SK-N-MC (cell line): Measurements from ENCODE around the gene WDTC1.

ENCODE experiments used
- DNase-seq: peaks from one replicate; pipeline ENCODE4 v3.0.0-alpha.2; 2011; ENCODE audit warnings: low read depth, low spot score
- H3K27ac ChIP-seq: fragments of 200-600 bp; sonication (generic); 2 replicates; pipeline ENCODE4 v1.5.1; 2016; ENCODE audit warnings: mixed run types
- H3K36me3 ChIP-seq: fragments of 200-600 bp; sonication (generic); 2 replicates; pipeline ENCODE4 v1.6.1; 2017; ENCODE audit warnings: antibody characterized with exemption, low read length, mixed read lengths; ENCODE audit not compliant: insufficient read depth
- H3K4me3 ChIP-seq: fragments of 200-600 bp; sonication (generic); 2 replicates; pipeline ENCODE4 v1.5.1; 2016
- H3K9ac ChIP-seq: fragments of 200-600 bp; sonication (generic); 2 replicates; pipeline ENCODE4 v1.8.0; 2017; ENCODE audit warnings: mixed run types, mixed read lengths; ENCODE audit not compliant: insufficient read length
- H3K9me3 ChIP-seq: fragments of 200-600 bp; sonication (generic); 2 replicates; pipeline ENCODE4 v1.6.1; 2017; ENCODE audit warnings: low read depth, mild to moderate bottlenecking, antibody characterized with exemption, low read length, moderate library complexity, mixed read lengths
- EZH2 ChIP-seq: fragments of 200-600 bp; sonication (generic); IDR thresholded peaks from one replicate; pipeline ENCODE4 v1.6.1; 2017; ENCODE audit warnings: antibody characterized with exemption
- FOXP2 ChIP-seq: optimal IDR thresholded peaks from 2 replicates; pipeline ENCODE3; 2011; ENCODE audit warnings: mild to moderate bottlenecking, moderate library complexity; ENCODE audit not compliant: insufficient read depth; ENCODE audit errors: extremely low read length, control extremely low read depth
- POLR2AphosphoS5 ChIP-seq: IDR thresholded peaks from 2 replicates; pipeline ENCODE4 v1.6.1; 2012; ENCODE audit warnings: mild to moderate bottlenecking, low read depth, low read length, borderline replicate concordance

WDTC1 gene

DNA sequence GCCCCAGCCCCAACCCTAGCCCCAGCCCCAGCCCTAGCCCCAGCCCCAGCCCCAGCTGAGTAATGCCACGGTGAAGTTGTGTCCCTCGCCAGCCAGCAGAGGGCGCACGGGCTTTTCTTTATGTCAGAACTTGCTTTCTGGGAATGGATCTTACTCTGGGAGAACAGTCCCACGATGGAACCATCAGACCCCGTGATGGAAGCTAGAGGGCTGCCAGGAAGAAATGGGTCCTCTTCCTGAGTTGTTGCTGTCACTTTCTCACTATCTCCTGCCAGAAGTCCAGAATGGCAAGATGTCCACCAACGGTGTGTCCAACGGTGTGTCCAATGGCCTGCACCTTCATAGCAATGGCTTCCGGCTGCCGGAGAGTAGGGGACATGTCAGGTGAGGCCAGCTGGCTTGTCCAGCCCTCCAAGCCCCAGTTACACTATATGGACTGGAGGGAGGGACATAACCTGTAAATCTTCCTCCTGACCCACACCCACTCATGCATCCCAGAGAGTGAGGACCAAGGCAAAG, 62.4 kb downstream of the WDTC1 start:
- Histone ChIP-seq H3K4me3 (no peak overlapping the region), H3K9me3 (no peaks in the 10 kb centered on the region), H3K9ac (no peak overlapping the region), H3K27ac (no peak overlapping the region), H3K36me3 (no peaks in the 10 kb centered on the region; the same call in 1 of the 2 replicates)
- TF ChIP-seq FOXP2 (no peak), POLR2AphosphoS5 (no peak), EZH2 (no peak)
- DNase-seq, result peak; percentile 5

DNA sequence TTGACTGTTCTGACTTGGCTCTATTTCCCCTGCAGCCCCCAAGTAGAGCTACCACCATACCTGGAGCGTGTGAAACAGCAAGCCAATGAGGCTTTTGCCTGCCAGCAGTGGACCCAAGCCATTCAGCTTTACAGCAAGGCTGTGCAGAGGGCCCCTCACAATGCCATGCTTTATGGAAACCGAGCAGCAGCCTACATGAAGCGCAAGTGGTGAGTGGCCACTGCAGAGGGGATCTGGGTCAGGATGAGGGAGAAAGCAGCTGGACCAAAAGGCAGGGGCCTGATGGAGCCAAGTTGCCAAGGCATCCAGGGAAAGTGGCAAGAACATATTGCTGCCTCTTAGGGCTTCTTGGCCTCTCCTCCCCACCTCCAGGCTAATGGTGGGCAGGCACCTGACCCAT, 63.5 kb downstream of the WDTC1 start:
- no peak for TF ChIP-seq EZH2
- no peak for TF ChIP-seq POLR2AphosphoS5
- no peak for TF ChIP-seq FOXP2
- no peaks in the 10 kb centered on the region for H3K9me3 ChIP-seq
- no peak overlapping the region for H3K9ac ChIP-seq
- no peaks in the 10 kb centered on the region; the same call in 1 of the 2 replicates for H3K36me3 ChIP-seq
- no peak for DNase-seq
- no peak overlapping the region for H3K27ac ChIP-seq
- H3K4me3 ChIP-seq, result no peak overlapping the region

DNA sequence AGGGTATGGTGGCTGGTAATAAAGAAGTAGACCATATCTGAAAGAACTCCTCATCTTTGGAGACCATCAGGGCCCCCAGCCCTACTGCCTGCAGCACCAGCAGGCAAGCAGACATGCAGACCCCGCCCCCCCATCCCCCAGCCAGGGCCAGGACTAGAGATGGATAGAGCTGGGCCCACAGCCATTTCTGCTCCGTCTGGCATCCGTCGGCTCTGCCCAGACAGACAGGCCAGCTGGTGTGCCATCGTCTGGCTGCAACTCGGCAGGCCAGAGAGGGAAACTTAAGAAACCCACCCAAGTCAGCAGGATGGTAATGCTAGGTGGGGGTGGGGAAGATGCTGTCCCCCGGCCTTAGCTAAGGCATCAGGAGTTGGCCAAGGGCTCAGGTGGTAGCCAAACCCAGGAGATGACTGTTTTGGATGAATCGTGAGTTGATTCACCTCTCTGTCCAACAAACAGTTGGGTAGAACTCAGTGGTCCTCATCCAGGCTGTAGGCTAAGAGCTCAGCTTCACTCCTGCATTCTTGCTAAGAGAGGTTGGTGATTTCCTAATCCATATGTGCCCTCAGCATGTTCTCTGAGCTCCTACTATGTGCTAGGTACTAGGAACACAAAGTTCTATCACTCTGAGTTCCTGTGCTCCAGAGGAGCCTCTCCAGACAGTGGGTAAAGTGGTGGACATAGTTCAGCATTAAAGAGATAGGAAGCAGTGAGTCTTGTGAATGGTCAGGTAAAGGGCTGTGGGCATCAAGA, 64.4 kb downstream of the WDTC1 start:
- Histone ChIP-seq H3K27ac (peak overlapping the region; percentile 70), H3K9ac (no peak overlapping the region), H3K4me3 (no peak overlapping the region), H3K36me3 (no peaks in the 10 kb centered on the region; the same call in 1 of the 2 replicates), H3K9me3 (no peaks in the 10 kb centered on the region)
- DNase-seq, result no peak
- TF ChIP-seq FOXP2, result no peak
- TF ChIP-seq EZH2, result no peak

DNA sequence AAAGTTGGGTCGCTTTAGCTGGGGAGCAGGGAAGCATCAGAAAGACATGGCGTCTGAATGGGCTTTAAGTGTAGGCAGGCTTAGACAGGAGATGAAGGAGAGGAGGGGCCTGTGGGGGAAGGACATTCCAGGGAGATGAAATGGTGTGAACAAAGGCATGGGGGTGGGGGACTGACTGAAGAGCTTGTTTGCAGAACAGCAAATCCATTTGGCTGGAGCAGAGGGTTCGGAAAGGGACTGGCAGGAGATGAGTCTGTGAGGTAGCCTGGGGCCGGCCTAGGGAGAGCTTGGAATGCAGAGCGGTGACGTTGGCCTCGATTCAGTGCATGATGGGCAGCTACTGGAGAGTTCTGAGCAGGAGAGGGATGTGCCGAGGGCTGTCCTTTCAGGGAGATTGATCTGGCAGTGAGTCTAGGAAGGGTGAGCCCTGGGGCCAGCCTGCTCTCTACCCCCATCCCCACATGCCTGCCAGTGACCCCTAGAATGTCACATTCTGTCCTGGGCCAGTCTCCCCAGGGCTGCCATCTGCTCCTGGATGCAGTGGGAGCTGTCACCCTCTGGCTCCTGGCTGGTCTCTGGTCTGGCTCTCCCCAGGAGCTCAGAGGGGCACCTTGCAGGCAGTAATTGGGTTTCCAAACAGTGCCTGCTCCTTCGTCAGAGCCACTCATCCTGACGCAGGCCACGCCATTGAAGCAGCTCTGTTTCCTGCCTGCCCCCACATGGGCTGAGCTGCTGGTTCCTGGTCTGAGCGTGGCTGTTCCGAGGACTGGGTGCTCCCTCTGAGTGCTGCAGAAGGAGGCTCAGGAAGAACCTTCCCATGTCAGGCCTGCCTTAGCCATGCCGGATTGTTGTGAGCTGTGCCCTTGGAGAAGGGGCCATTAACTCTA, 65.2 kb downstream of the WDTC1 start:
- H3K36me3 ChIP-seq, result no peaks in the 10 kb centered on the region; the same call in 1 of the 2 replicates
- peak overlapping the region; percentile 70 for H3K27ac ChIP-seq
- TF ChIP-seq FOXP2 (no peak), POLR2AphosphoS5 (no peak), EZH2 (no peak)
- no peak overlapping the region for H3K9ac ChIP-seq
- DNase-seq, result no peak
- H3K4me3 ChIP-seq, result no peak overlapping the region
- no peaks in the 10 kb centered on the region for H3K9me3 ChIP-seq

GRCh38 chr1:27300341-27301051, 66.1 kb downstream of the WDTC1 start:
- Histone ChIP-seq H3K9ac (no peak overlapping the region), H3K9me3 (no peaks in the 10 kb centered on the region), H3K27ac (peak overlapping the region; percentile 51; the same call in 1 of the 2 replicates), H3K4me3 (no peak overlapping the region), H3K36me3 (no peaks in the 10 kb centered on the region; the same call in 1 of the 2 replicates)
- peak; percentile 58 for DNase-seq
- no peak for TF ChIP-seq POLR2AphosphoS5
- no peak for TF ChIP-seq EZH2
- TF ChIP-seq FOXP2, result no peak

DNA sequence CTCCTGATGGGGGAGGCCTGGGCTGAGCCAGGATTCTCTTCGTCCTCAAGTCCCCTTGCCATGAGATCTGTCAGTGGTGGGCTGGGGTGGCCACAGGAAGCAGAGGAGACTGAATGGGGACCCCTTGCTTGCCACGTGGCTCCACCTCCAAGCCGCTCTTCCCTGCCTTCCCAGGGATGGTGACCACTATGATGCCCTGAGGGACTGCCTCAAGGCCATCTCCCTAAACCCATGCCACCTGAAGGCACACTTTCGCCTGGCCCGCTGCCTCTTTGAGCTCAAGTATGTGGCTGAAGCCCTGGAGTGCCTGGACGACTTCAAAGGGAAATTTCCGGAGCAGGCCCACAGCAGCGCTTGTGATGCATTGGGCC, 66.6 kb downstream of the WDTC1 start:
- DNase-seq, result no peak
- no peak overlapping the region for H3K27ac ChIP-seq
- H3K4me3 ChIP-seq, result no peak overlapping the region
- TF ChIP-seq POLR2AphosphoS5, result no peak
- TF ChIP-seq FOXP2, result no peak
- no peak overlapping the region for H3K9ac ChIP-seq
- H3K9me3 ChIP-seq, result no peaks in the 10 kb centered on the region
- H3K36me3 ChIP-seq, result no peaks in the 10 kb centered on the region; the same call in 1 of the 2 replicates

- Histone ChIP-seq H3K4me3 (no peak overlapping the region), H3K9me3 (no peaks in the 10 kb centered on the region), H3K9ac (no peak overlapping the region), H3K36me3 (no peaks in the 10 kb centered on the region; the same call in 1 of the 2 replicates), H3K27ac (no peak overlapping the region)
- no peak for TF ChIP-seq EZH2
- no peak for TF ChIP-seq FOXP2
- TF ChIP-seq POLR2AphosphoS5, result no peak
- no peak for DNase-seq
Observed at GRCh38 chr1:27301582-27302199, 67.3 kb downstream of the WDTC1 start.

GRCh38 chr1:27302612-27303011, 68.2 kb downstream of the WDTC1 start:
- H3K36me3 ChIP-seq, result no peaks in the 10 kb centered on the region; the same call in 1 of the 2 replicates
- H3K4me3 ChIP-seq, result no peak overlapping the region
- H3K27ac ChIP-seq, result no peak overlapping the region
- no peaks in the 10 kb centered on the region for H3K9me3 ChIP-seq
- no peak for DNase-seq
- no peak overlapping the region for H3K9ac ChIP-seq
- no peak for TF ChIP-seq EZH2
- TF ChIP-seq POLR2AphosphoS5, result no peak
- TF ChIP-seq FOXP2, result no peak
